Endothelial cell (in vitro differentiated cells): Measurements from ENCODE around the gene SLC4A7. TPM values are rescaled to one million over a fixed set of nuclear protein-coding genes. Genes with fewer than 3 reads are reported as not detected.
A peak's percentile ranks its signal among the peaks of the same experiment; 100 is the strongest.

Experiments
- DNase-seq: peaks from one replicate; pipeline ENCODE4 v3.0.0; 2021; ENCODE audit warnings: low spot score
- H3K27ac Mint-ChIP-seq: one replicate; pipeline ENCODE4 v1.8.0; 2021; ENCODE audit warnings: mixed read lengths, inconsistent platforms; ENCODE audit not compliant: unreplicated experiment
- H3K27me3 Mint-ChIP-seq: one replicate; pipeline ENCODE4 v1.8.0; 2021; ENCODE audit warnings: mild to moderate bottlenecking, moderate library complexity, mixed read lengths, inconsistent platforms; ENCODE audit not compliant: unreplicated experiment
- H3K36me3 Mint-ChIP-seq: one replicate; pipeline ENCODE4 v1.8.0; 2021; ENCODE audit warnings: mild to moderate bottlenecking, low read depth, mixed read lengths, inconsistent platforms; ENCODE audit not compliant: unreplicated experiment
- H3K4me1 Mint-ChIP-seq: one replicate; pipeline ENCODE4 v1.8.0; 2021; ENCODE audit warnings: mild to moderate bottlenecking, mixed read lengths, inconsistent platforms; ENCODE audit not compliant: unreplicated experiment
- H3K4me3 Mint-ChIP-seq: one replicate; pipeline ENCODE4 v1.8.0; 2021; ENCODE audit warnings: mild to moderate bottlenecking, mixed read lengths, inconsistent platforms; ENCODE audit not compliant: unreplicated experiment
- H3K9me3 Mint-ChIP-seq: one replicate; pipeline ENCODE4 v1.8.0; 2021; ENCODE audit warnings: mixed read lengths, inconsistent platforms; ENCODE audit not compliant: unreplicated experiment
- CTCF ChIP-seq: fragments of 200-600 bp; sonication (generic); IDR thresholded peaks from one replicate; pipeline ENCODE4 v1.5.0; 2021; ENCODE audit warnings: antibody characterized with exemption; ENCODE audit not compliant: unreplicated experiment
- total RNA-seq: library from RNA; stranded (reverse); fragmentation: NEBNext Ultra II Directional; extraction: Animal tissue kit (Norgen Biotek cat#: 25700); gene quantifications from one replicate; pipeline ENCODE4 v1.2.1, GENCODE V29; 2021; ENCODE audit not compliant: unreplicated experiment

SLC4A7 gene
- total RNA-seq, 1 donor from 2014 or later = 29.1 TPM

- Mint-ChIP-seq H3K27me3 (peaks cover 2% of the 10 kb centered on the region), H3K27ac (no peak overlapping the region)
- TF ChIP-seq CTCF = no peak
Observed at GRCh38 chr3:27360113-27361078, 123.8 kb downstream of the SLC4A7 start.

GRCh38 chr3:27358372-27358771 lies 125.8 kb downstream of the SLC4A7 start:
- Mint-ChIP-seq H3K27me3 (peaks cover 2% of the 10 kb centered on the region), H3K36me3 (no peaks in the 10 kb centered on the region), H3K9me3 (no peaks in the 10 kb centered on the region), H3K4me3 (no peak overlapping the region), H3K4me1 (peaks cover 7% of the 10 kb centered on the region), H3K27ac (no peak overlapping the region)
- TF ChIP-seq CTCF = no peak
- no peak for DNase-seq

More at GRCh38 chr3:27360113-27361078, 123.8 kb downstream of the SLC4A7 start:
- Mint-ChIP-seq H3K36me3 (no peaks in the 10 kb centered on the region), H3K4me3 (no peak overlapping the region), H3K4me1 (peaks cover 7% of the 10 kb centered on the region), H3K9me3 (no peaks in the 10 kb centered on the region)
- no peak for DNase-seq

- peak; percentile 63 for TF ChIP-seq CTCF
- H3K9me3 Mint-ChIP-seq = no peaks in the 10 kb centered on the region
- peak; percentile 72 for DNase-seq
- H3K4me3 Mint-ChIP-seq = no peak overlapping the region
- H3K27ac Mint-ChIP-seq = no peak overlapping the region
- peaks cover 2% of the 10 kb centered on the region for H3K27me3 Mint-ChIP-seq
- H3K4me1 Mint-ChIP-seq = peaks cover 7% of the 10 kb centered on the region
- H3K36me3 Mint-ChIP-seq = no peaks in the 10 kb centered on the region
Observed at GRCh38 chr3:27357665-27358258, 126.4 kb downstream of the SLC4A7 start.

GRCh38 chr3:27356976-27357375 lies 127.2 kb downstream of the SLC4A7 start:
- Mint-ChIP-seq H3K36me3 (no peaks in the 10 kb centered on the region), H3K27me3 (peaks cover 2% of the 10 kb centered on the region), H3K9me3 (no peaks in the 10 kb centered on the region), H3K4me1 (peaks cover 7% of the 10 kb centered on the region), H3K4me3 (no peak overlapping the region), H3K27ac (no peak overlapping the region)
- TF ChIP-seq CTCF = no peak
- no peak for DNase-seq
